Activated T-cell treated with anti-CD3 and anti-CD28 coated beads, Interleukin-2, amount 50 U/mL, for 1 hour (primary cell): ENCODE measurements around the gene RANBP3.
"Not testable (repeated sequence)": the region's sequence is repeated elsewhere in the genome, so short reads cannot be mapped to it uniquely, and the experiment has no call there.

Experiments used
- DNase-seq: peaks from one replicate; pipeline ENCODE4 v3.0.0-alpha.2; 2020

RANBP3 gene

GRCh38 chr19:5985837-5986236 is 7.9 kb upstream of the RANBP3 start:
- DNase-seq, result not testable (repeated sequence)

GRCh38 chr19:5985098-5985783 is 7.3 kb upstream of the RANBP3 start:
- DNase-seq, result no peak

- no peak for DNase-seq
These were observed 6.7 kb upstream of the RANBP3 start for GRCh38 chr19:5984600-5984999.

GRCh38 chr19:5983367-5983955 is 5.5 kb upstream of the RANBP3 start:
- DNase-seq, result no peak

- DNase-seq, result no peak
These were observed 939 bp upstream of the RANBP3 start for GRCh38 chr19:5978606-5979552.

- no peak for DNase-seq
These were observed 637 bp downstream of the RANBP3 start for GRCh38 chr19:5977222-5977784.

- no peak for DNase-seq
These were observed 1.2 kb downstream of the RANBP3 start for GRCh38 chr19:5976768-5977167.

- DNase-seq, result no peak
These were observed 2.6 kb downstream of the RANBP3 start for GRCh38 chr19:5975388-5975728.

- DNase-seq, result no peak
These were observed 3.1 kb downstream of the RANBP3 start for GRCh38 chr19:5974721-5975387.

- no peak for DNase-seq
These were observed 3.9 kb downstream of the RANBP3 start for GRCh38 chr19:5973867-5974635.

GRCh38 chr19:5973376-5973775 is 4.6 kb downstream of the RANBP3 start:
- DNase-seq, result no peak

GRCh38 chr19:5972355-5972731 is 5.6 kb downstream of the RANBP3 start:
- DNase-seq, result no peak

- DNase-seq, result no peak
These were observed 6.1 kb downstream of the RANBP3 start for GRCh38 chr19:5971714-5972354.

GRCh38 chr19:5969476-5969875 is 8.5 kb downstream of the RANBP3 start:
- no peak for DNase-seq

- no peak for DNase-seq
These were observed 9.2 kb downstream of the RANBP3 start for GRCh38 chr19:5968431-5969373.

GRCh38 chr19:5967994-5968430 is 9.9 kb downstream of the RANBP3 start:
- DNase-seq, result peak; percentile 61

- DNase-seq, result no peak
These were observed 10.4 kb downstream of the RANBP3 start for GRCh38 chr19:5967571-5967970.

GRCh38 chr19:5966941-5967340 is 11.0 kb downstream of the RANBP3 start:
- DNase-seq, result no peak

- DNase-seq, result no peak
These were observed 11.7 kb downstream of the RANBP3 start for GRCh38 chr19:5966215-5966614.

- no peak for DNase-seq
These were observed 12.9 kb downstream of the RANBP3 start for GRCh38 chr19:5964816-5965565.
